Measurements from ENCODE around the gene MTRF1. TPM values are rescaled to one million over a fixed set of nuclear protein-coding genes. Genes with fewer than 3 reads are reported as not detected.

MTRF1 gene
- total and polyA plus RNA-seq, 2 of the 8 experiments (the other 6 are each of a cell fraction or from before 2014, with no cell fraction given), result 8.0 to 19.2 TPM

GRCh38 chr13:41200126-41200525 lies 63.2 kb downstream of the MTRF1 start (continued):
- TF ChIP-seq CHD7 (IDR thresholded peaks at IDR 0.05; ENCODE audit: insufficient replicate concordance, low read length) (no peak), NANOG (IDR thresholded peaks at IDR 0.05; ENCODE audit: insufficient read depth, low read depth, low read length, poor library complexity, severe bottlenecking) (no peak), EZH2 (IDR thresholded peaks at IDR 0.05; ENCODE audit: low read depth, low read length, severe bottlenecking) (no peak), KDM4A (IDR thresholded peaks at IDR 0.05; ENCODE audit: low read depth, low read length, severe bottlenecking) (no peak), SP1 (IDR thresholded peaks at IDR 0.05; ENCODE audit: low read depth, low read length) (no peak)
- TF ChIP-seq, protein P1, sequence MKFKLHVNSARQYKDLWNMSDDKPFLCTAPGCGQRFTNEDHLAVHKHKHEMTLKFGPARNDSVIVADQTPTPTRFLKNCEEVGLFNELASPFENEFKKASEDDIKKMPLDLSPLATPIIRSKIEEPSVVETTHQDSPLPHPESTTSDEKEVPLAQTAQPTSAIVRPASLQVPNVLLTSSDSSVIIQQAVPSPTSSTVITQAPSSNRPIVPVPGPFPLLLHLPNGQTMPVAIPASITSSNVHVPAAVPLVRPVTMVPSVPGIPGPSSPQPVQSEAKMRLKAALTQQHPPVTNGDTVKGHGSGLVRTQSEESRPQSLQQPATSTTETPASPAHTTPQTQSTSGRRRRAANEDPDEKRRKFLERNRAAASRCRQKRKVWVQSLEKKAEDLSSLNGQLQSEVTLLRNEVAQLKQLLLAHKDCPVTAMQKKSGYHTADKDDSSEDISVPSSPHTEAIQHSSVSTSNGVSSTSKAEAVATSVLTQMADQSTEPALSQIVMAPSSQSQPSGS (IDR thresholded peaks at IDR 0.05; ENCODE audit: low read length), result no peak

Data from H1 (cell line).